Activated B cell treated with CpG ODN at 0.5 μM for 24 hours (primary cell): Measurements from ENCODE around the gene INPP1. TPM values are rescaled to one million over a fixed set of nuclear protein-coding genes. Genes with fewer than 3 reads are reported as not detected.

Experiments used
- ATAC-seq: fragments of 200-7000 bp; cut with Tn5 transposase; one replicate; pipeline ENCODE4 v1.10.0; 2021; ENCODE audit warnings: low read depth, mild to moderate bottlenecking, moderate library complexity
- CTCF ChIA-PET: fragments of 350-600 bp; sonication (Branson Sonifier 250); formaldehyde crosslinking; loops from one replicate; lab custom pipeline; 2021; ENCODE audit warnings: antibody characterized with exemption; lab: Charles Lee
- POLR2A ChIA-PET: fragments of 350-600 bp; sonication (Branson Sonifier 250); formaldehyde crosslinking; loops from one replicate; lab custom pipeline; 2021; ENCODE audit warnings: antibody characterized with exemption; lab: Charles Lee
- DNase-seq: peaks from one replicate; pipeline ENCODE4 v3.0.0; 2022
- H3K27ac Mint-ChIP-seq: one replicate; pipeline ENCODE4 v1.8.0; 2020; ENCODE audit warnings: mixed read lengths
- H3K27me3 Mint-ChIP-seq: one replicate; pipeline ENCODE4 v1.8.0; 2021; ENCODE audit warnings: mixed read lengths
- H3K36me3 Mint-ChIP-seq: one replicate; pipeline ENCODE4 v1.8.0; 2021; ENCODE audit warnings: low read depth, mixed read lengths
- H3K4me1 Mint-ChIP-seq: one replicate; pipeline ENCODE4 v1.8.0; 2021; ENCODE audit warnings: mixed read lengths
- H3K4me3 Mint-ChIP-seq: one replicate; pipeline ENCODE4 v1.8.0; 2020; ENCODE audit warnings: mild to moderate bottlenecking, mixed read lengths
- H3K9me3 Mint-ChIP-seq: one replicate; pipeline ENCODE4 v1.8.0; 2020; ENCODE audit warnings: mixed read lengths
- intact Hi-C: fragments of 100-400 bp; cut with micrococcal nuclease; formaldehyde crosslinking; loops from one replicate; pipeline ENCODE4 v1.15.1; 2024
- total RNA-seq: library from RNA; stranded (reverse); gene quantifications from 2 replicates; pipeline ENCODE4 v1.2.3, GENCODE V29; 2022
- TF ChIP-seq, protein P1 (sequence below): fragments of 200-600 bp; IDR thresholded peaks from one replicate; pipeline ENCODE4 v1.8.0; 2022; ENCODE audit warnings: antibody characterized with exemption, mild to moderate bottlenecking

The INPP1 gene
- total RNA-seq, 1 donor from 2014 or later: 4.2 TPM

DNA sequence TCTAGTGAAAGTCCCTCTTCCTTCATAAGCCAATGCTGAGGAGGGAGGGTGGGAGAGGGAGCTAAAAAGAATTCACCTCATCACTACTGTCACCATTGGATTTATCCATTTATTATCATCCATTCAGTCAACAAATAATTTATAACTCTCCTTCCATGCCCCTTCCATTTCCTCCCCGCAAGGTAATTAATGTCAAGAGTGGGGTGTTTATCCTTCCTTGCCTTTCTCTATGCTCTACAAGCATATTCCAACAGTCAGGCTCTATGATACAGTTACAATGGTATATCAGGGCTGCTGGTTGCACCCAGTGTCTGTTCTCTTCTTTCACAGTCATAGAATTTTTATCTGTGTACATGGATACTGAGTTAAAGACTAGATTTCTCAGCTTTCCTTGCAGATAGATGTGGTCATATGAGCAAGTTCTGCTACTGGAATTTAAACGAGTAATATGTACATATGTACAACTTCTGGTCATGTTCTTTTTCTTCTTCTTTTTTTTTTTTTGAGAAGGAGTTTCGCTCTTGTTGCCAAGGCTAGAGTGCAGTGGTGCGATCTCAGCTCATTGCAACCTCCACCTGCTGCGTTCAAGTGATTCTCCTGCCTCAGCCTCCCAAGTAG lies 59.7 kb downstream of the INPP1 start:
- Mint-ChIP-seq H3K4me1 (peaks cover 2% of the 10 kb centered on the region), H3K27me3 (no peaks in the 10 kb centered on the region), H3K36me3 (no peaks in the 10 kb centered on the region), H3K27ac (no peak overlapping the region), H3K4me3 (no peak overlapping the region), H3K9me3 (no peaks in the 10 kb centered on the region)
- TF ChIP-seq, protein P1, sequence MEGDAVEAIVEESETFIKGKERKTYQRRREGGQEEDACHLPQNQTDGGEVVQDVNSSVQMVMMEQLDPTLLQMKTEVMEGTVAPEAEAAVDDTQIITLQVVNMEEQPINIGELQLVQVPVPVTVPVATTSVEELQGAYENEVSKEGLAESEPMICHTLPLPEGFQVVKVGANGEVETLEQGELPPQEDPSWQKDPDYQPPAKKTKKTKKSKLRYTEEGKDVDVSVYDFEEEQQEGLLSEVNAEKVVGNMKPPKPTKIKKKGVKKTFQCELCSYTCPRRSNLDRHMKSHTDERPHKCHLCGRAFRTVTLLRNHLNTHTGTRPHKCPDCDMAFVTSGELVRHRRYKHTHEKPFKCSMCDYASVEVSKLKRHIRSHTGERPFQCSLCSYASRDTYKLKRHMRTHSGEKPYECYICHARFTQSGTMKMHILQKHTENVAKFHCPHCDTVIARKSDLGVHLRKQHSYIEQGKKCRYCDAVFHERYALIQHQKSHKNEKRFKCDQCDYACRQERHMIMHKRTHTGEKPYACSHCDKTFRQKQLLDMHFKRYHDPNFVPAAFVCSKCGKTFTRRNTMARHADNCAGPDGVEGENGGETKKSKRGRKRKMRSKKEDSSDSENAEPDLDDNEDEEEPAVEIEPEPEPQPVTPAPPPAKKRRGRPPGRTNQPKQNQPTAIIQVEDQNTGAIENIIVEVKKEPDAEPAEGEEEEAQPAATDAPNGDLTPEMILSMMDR: no peak
- no peak for DNase-seq
- intact Hi-C loops: no loop called here
- ChIA-PET POLR2A (interaction anchor here (0.6 kb wide), 1 partner anchor 180 kb away, joined by 4 read pairs; no protein-coding TSS in a partner anchor), CTCF (no interaction called here)
- no peak for ATAC-seq

DNA sequence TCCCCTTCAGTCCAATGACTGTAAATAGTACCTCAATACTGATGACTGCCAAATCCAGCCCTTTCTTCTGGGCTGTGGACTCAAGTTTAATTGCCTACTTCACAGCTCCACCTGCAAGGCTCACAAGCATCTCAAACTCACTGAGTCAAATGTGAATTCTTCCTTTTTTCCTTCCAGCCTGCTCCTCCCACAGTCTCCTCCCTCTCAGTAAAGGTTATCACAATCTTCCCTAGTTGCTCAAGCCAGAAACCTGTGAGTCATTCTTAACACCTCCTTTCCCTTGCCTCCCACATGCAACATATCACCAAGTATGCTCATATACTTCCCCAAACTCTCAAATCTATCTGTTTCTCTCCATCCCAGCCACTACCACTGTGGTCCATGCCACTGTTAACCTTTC lies 61.1 kb downstream of the INPP1 start:
- H3K27me3 Mint-ChIP-seq: no peaks in the 10 kb centered on the region
- intact Hi-C loops: no loop called here
- no peaks in the 10 kb centered on the region for H3K36me3 Mint-ChIP-seq
- TF ChIP-seq, protein P1: no peak
- ChIA-PET POLR2A (interaction anchor here (0.9 kb wide), 1 partner anchor 763 kb away, joined by 6 read pairs; no protein-coding TSS in a partner anchor), CTCF (no interaction called here)
- peaks cover 8% of the 10 kb centered on the region for H3K4me1 Mint-ChIP-seq
- H3K4me3 Mint-ChIP-seq: no peak overlapping the region
- DNase-seq: no peak
- no peak for ATAC-seq
- no peak overlapping the region for H3K27ac Mint-ChIP-seq
- H3K9me3 Mint-ChIP-seq: no peaks in the 10 kb centered on the region

DNA sequence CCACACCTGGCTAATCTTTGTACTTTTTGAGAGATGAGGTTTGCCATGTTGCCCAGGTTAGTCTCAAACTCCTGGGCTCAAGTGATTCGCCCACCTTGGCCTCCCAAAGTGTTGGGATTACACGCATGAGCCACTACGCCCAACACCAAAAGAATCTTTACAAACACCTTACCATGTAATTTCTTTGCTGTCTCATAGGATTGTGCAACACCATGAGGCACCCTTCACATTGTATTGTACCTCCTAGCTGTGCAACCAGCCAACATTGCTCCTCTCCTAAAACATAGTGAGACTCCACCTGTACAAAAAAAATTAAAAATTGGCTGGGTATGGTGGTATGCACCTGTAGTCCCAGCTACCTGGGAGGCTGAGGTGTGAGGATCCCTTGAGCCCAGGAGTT lies 61.7 kb downstream of the INPP1 start:
- no peaks in the 10 kb centered on the region for H3K9me3 Mint-ChIP-seq
- ChIA-PET CTCF (no interaction called here), POLR2A (no interaction called here)
- intact Hi-C loops: loop anchor here (5.0 kb wide), 2 partner anchors 477 to 1272 kb away; partner anchors contain the start of genes GLS and NABP1
- peaks cover 13% of the 10 kb centered on the region for H3K4me1 Mint-ChIP-seq
- TF ChIP-seq, protein P1: no peak
- H3K4me3 Mint-ChIP-seq: no peak overlapping the region
- ATAC-seq (no peak), DNase-seq (no peak)
- H3K36me3 Mint-ChIP-seq: no peaks in the 10 kb centered on the region
- no peak overlapping the region for H3K27ac Mint-ChIP-seq
- no peaks in the 10 kb centered on the region for H3K27me3 Mint-ChIP-seq

DNA sequence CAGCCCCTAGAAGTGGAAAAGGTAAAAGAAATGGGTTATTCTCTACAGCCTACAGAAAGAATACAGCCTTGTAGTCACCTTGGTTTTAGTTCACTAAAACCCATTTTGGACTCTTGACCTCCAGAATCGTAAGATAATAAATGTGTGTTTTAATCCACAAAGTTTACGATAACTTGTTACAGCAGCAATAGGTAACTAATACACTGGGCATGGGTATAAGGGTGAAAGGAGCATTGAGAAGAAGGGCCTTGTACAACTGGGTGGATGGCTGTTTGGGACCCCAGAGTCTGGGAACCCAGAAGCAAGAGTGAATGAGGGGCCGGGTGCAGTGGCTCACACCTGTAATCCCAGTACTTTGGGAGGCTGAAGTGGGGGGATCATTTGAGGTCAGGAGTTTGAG lies 62.6 kb downstream of the INPP1 start:
- no peak for DNase-seq
- TF ChIP-seq, protein P1: no peak
- peaks cover 15% of the 10 kb centered on the region for H3K4me1 Mint-ChIP-seq
- H3K36me3 Mint-ChIP-seq: no peaks in the 10 kb centered on the region
- ChIA-PET POLR2A (no interaction called here), CTCF (no interaction called here)
- no peak for ATAC-seq
- H3K27me3 Mint-ChIP-seq: no peaks in the 10 kb centered on the region
- no peaks in the 10 kb centered on the region for H3K9me3 Mint-ChIP-seq
- no peak overlapping the region for H3K4me3 Mint-ChIP-seq
- intact Hi-C loops: loop anchor here (5.0 kb wide), 2 partner anchors 476 to 1271 kb away; partner anchors contain the start of genes GLS and NABP1
- no peak overlapping the region for H3K27ac Mint-ChIP-seq

DNA sequence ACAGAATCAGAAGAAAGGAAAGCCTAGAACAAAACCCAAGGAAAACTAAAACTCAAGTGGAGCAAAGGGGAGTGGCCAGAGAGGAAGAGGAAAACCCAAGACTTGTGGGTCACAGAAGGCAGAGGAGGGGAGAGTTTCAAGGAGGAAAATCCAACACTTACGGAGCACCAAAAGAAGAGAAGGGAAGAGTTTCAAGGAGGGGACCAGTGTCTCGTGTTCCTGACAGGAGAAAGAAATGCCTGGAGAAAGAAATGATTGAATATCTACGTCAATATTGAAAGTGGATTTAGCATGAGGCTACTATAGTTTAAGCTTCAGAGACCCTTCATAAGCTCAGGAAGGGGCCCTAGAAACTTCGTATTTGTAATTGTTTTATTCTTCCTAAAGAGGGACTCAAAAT lies 63.4 kb downstream of the INPP1 start:
- ATAC-seq: no peak
- intact Hi-C loops: loop anchor here (5.0 kb wide), 2 partner anchors 475 to 1270 kb away; partner anchors contain the start of genes GLS and NABP1
- Mint-ChIP-seq H3K4me1 (peaks cover 18% of the 10 kb centered on the region), H3K9me3 (no peaks in the 10 kb centered on the region), H3K27me3 (no peaks in the 10 kb centered on the region), H3K4me3 (no peak overlapping the region), H3K27ac (no peak overlapping the region), H3K36me3 (no peaks in the 10 kb centered on the region)
- ChIA-PET CTCF (no interaction called here), POLR2A (interaction anchor here (0.7 kb wide), 1 partner anchor 1272 kb away, joined by 3 read pairs; no protein-coding TSS in a partner anchor)
- DNase-seq: no peak
- TF ChIP-seq, protein P1: no peak
